ENCODE measurements around the gene CHL1. TPM values are rescaled to one million over a fixed set of nuclear protein-coding genes. Genes with fewer than 3 reads are reported as not detected.

The CHL1 gene
- total RNA-seq, 1 donor from 2014 or later: 0.49 TPM

DNA sequence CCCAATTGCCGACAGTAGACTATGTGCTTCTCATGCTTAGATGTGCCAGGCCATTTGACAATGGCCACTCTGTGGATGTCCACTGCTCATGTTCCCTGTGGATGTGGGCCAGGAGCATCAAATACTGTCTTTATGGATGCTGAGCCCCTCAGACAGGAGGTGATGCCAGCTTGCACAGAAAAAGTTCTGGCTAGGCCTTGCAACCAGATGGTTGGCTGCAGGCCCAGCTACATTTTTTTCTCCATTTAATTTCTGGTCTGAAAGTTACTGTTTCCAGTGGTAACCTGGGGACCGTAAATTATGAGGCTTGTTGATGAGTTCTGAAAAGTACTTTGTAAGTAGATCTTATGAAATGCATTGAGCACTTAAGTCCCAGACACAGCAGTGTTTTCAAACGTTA, 228.5 kb downstream of the CHL1 start:
- no peaks in the 10 kb centered on the region for H3K4me1 Mint-ChIP-seq
- Histone ChIP-seq H3K27ac (no peak overlapping the region), H4K20me1 (ENCODE audit: low read depth) (no peaks in the 10 kb centered on the region), H3K4me1 (no peaks in the 10 kb centered on the region), H3K79me2 (ENCODE audit: low read depth) (no peaks in the 10 kb centered on the region), H2AFZ (replicated peaks) (no peak overlapping the region), H3K9me3 (ENCODE audit: low read depth) (no peaks in the 10 kb centered on the region), H3F3A (ENCODE audit: low read depth) (no peaks in the 10 kb centered on the region), H3K36me3 (no peaks in the 10 kb centered on the region), H3K4me3 (no peak overlapping the region), H3K27me3 (peaks cover 11% of the 10 kb centered on the region), H3K4me2 (no peak overlapping the region), H3K9ac (no peak overlapping the region)
- no peaks in the 10 kb centered on the region for H3K27me3 Mint-ChIP-seq (ENCODE audit: insufficient read depth, low read depth)
- no peak overlapping the region for H3K27ac Mint-ChIP-seq
- TF ChIP-seq, protein P1, sequence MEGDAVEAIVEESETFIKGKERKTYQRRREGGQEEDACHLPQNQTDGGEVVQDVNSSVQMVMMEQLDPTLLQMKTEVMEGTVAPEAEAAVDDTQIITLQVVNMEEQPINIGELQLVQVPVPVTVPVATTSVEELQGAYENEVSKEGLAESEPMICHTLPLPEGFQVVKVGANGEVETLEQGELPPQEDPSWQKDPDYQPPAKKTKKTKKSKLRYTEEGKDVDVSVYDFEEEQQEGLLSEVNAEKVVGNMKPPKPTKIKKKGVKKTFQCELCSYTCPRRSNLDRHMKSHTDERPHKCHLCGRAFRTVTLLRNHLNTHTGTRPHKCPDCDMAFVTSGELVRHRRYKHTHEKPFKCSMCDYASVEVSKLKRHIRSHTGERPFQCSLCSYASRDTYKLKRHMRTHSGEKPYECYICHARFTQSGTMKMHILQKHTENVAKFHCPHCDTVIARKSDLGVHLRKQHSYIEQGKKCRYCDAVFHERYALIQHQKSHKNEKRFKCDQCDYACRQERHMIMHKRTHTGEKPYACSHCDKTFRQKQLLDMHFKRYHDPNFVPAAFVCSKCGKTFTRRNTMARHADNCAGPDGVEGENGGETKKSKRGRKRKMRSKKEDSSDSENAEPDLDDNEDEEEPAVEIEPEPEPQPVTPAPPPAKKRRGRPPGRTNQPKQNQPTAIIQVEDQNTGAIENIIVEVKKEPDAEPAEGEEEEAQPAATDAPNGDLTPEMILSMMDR (IDR thresholded peaks at IDR 0.05): no peak
- TF ChIP-seq EZH2 (IDR thresholded peaks at IDR 0.05) (no peak), EZH2phosphoT487 (IDR thresholded peaks at IDR 0.05) (no peak)
- H3K4me3 Mint-ChIP-seq: no peak overlapping the region
- DNase-seq (ENCODE audit: low spot score): no peak
- H3K9me3 Mint-ChIP-seq: no peaks in the 10 kb centered on the region
- H3K36me3 Mint-ChIP-seq: no peaks in the 10 kb centered on the region

DNA sequence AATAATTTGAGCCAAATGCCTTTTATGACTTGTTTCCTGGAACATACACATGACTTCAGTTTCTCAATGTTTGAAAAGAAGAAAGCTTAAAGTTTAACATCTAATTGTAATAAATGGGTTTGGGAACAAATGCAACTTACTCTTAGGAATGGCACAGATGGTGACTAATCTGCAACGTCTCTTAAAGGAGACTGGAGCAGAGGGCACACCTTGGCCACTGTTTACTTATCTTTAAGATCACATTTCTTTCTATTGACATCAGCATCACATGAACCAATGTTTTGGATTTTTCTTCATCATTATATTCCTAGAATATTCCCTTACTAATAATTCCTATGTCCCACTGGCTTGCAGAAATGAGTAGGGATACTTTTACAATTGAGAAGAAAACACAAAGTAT, 229.5 kb downstream of the CHL1 start:
- no peak overlapping the region for H3K4me3 ChIP-seq
- no peaks in the 10 kb centered on the region for H3K9me3 ChIP-seq (ENCODE audit: low read depth)
- H3K4me2 ChIP-seq: no peak overlapping the region
- no peak overlapping the region for H3K27ac ChIP-seq
- H3K36me3 Mint-ChIP-seq: no peaks in the 10 kb centered on the region
- H3F3A ChIP-seq (ENCODE audit: low read depth): no peaks in the 10 kb centered on the region
- no peak overlapping the region for H3K27ac Mint-ChIP-seq
- no peaks in the 10 kb centered on the region for H3K36me3 ChIP-seq
- H3K4me1 ChIP-seq: no peaks in the 10 kb centered on the region
- no peaks in the 10 kb centered on the region for H3K27me3 Mint-ChIP-seq (ENCODE audit: insufficient read depth, low read depth)
- H2AFZ ChIP-seq (replicated peaks): no peak overlapping the region
- no peaks in the 10 kb centered on the region for H3K4me1 Mint-ChIP-seq
- H3K9ac ChIP-seq: no peak overlapping the region
- H3K9me3 Mint-ChIP-seq: no peaks in the 10 kb centered on the region
- peaks cover under 1% of the 10 kb centered on the region for H3K27me3 ChIP-seq
- no peaks in the 10 kb centered on the region for H4K20me1 ChIP-seq (ENCODE audit: low read depth)
- TF ChIP-seq EZH2phosphoT487 (IDR thresholded peaks at IDR 0.05) (no peak), EZH2 (IDR thresholded peaks at IDR 0.05) (no peak)
- TF ChIP-seq, protein P1 (IDR thresholded peaks at IDR 0.05): no peak
- no peaks in the 10 kb centered on the region for H3K79me2 ChIP-seq (ENCODE audit: low read depth)
- DNase-seq (ENCODE audit: low spot score): no peak
- no peak overlapping the region for H3K4me3 Mint-ChIP-seq

DNA sequence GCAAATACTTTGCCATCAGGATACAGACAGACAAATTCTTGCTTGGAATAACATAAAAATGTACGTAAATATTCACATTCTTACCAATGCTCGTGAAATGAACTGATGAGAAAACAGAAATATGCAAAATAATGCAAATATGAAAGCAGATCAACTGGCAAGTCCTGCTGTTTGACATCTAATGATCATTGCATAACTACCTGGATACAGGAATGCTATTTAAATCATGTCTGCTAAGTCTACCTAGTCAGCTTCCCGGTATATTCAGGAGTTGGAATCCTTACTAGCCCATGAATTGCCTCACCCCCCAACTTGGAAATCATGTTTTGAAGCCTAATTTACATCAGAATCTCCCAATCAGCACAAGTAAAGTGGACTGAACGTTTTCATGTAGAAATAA, 230.6 kb downstream of the CHL1 start:
- TF ChIP-seq EZH2phosphoT487 (IDR thresholded peaks at IDR 0.05) (no peak), EZH2 (IDR thresholded peaks at IDR 0.05) (no peak)
- TF ChIP-seq, protein P1 (IDR thresholded peaks at IDR 0.05): no peak
- H3K4me1 Mint-ChIP-seq: no peaks in the 10 kb centered on the region
- Histone ChIP-seq H3K36me3 (no peaks in the 10 kb centered on the region), H4K20me1 (ENCODE audit: low read depth) (no peaks in the 10 kb centered on the region), H3F3A (ENCODE audit: low read depth) (no peaks in the 10 kb centered on the region), H3K4me2 (no peak overlapping the region), H3K27ac (no peak overlapping the region), H3K79me2 (ENCODE audit: low read depth) (no peaks in the 10 kb centered on the region), H3K9ac (no peak overlapping the region), H2AFZ (replicated peaks) (no peak overlapping the region), H3K9me3 (ENCODE audit: low read depth) (no peaks in the 10 kb centered on the region), H3K4me3 (no peak overlapping the region), H3K4me1 (no peaks in the 10 kb centered on the region), H3K27me3 (no peaks in the 10 kb centered on the region)
- no peaks in the 10 kb centered on the region for H3K9me3 Mint-ChIP-seq
- no peak for DNase-seq (ENCODE audit: low spot score)
- no peak overlapping the region for H3K4me3 Mint-ChIP-seq
- no peaks in the 10 kb centered on the region for H3K36me3 Mint-ChIP-seq
- H3K27ac Mint-ChIP-seq: no peak overlapping the region
- H3K27me3 Mint-ChIP-seq (ENCODE audit: insufficient read depth, low read depth): no peaks in the 10 kb centered on the region
